H9 (cell line): Measurements from ENCODE around the gene PNMA8A. TPM values are rescaled to one million over a fixed set of nuclear protein-coding genes. Genes with fewer than 3 reads are reported as not detected.

Experiments
- DNase-seq: peaks from one replicate; pipeline ENCODE4 v3.0.0-alpha.2; 2017
- H2AFZ ChIP-seq: one replicate; pipeline ENCODE4 v1.6.1; 2013; ENCODE audit warnings: mild to moderate bottlenecking, low read length, control low read depth, moderate library complexity
- H2AK5ac ChIP-seq: 2 replicates; pipeline ENCODE4 v1.6.1; 2013; ENCODE audit warnings: low read length, control low read depth, mixed read lengths; ENCODE audit not compliant: insufficient read length
- H2BK120ac ChIP-seq: one replicate; pipeline ENCODE4 v1.6.1; 2013; ENCODE audit warnings: low read depth, mild to moderate bottlenecking, low read length, control low read depth, inconsistent platforms; ENCODE audit not compliant: poor library complexity, severe bottlenecking
- H2BK12ac ChIP-seq: 2 replicates; pipeline ENCODE4 v1.6.1; 2013; ENCODE audit warnings: low read length, control low read depth, mixed read lengths, low read depth; ENCODE audit not compliant: insufficient read length
- H2BK15ac ChIP-seq: 2 replicates; pipeline ENCODE4 v1.6.1; 2013; ENCODE audit warnings: low read depth, low read length, control low read depth
- H2BK20ac ChIP-seq: one replicate; pipeline ENCODE4 v1.6.1; 2013; ENCODE audit warnings: low read depth, mild to moderate bottlenecking, low read length, control low read depth, inconsistent platforms; ENCODE audit not compliant: poor library complexity, severe bottlenecking
- H2BK5ac ChIP-seq: 2 replicates; pipeline ENCODE4 v1.6.1; 2013; ENCODE audit warnings: low read length, control low read depth, mixed read lengths; ENCODE audit not compliant: insufficient read length
- H3K14ac ChIP-seq: 2 replicates; pipeline ENCODE4 v1.6.1; 2013; ENCODE audit warnings: low read length, control low read depth; ENCODE audit not compliant: insufficient read depth
- H3K18ac ChIP-seq: 2 replicates; pipeline ENCODE4 v1.6.1; 2013; ENCODE audit warnings: low read depth, mild to moderate bottlenecking, mixed read lengths, low read length, control low read depth; ENCODE audit not compliant: insufficient read length
- H3K23ac ChIP-seq: 2 replicates; pipeline ENCODE4 v1.6.1; 2013; ENCODE audit warnings: low read length, control low read depth, mixed read lengths, low read depth; ENCODE audit not compliant: insufficient read length
- H3K23me2 ChIP-seq: 2 replicates; pipeline ENCODE4 v1.6.1; 2013; ENCODE audit warnings: low read depth, mild to moderate bottlenecking, mixed read lengths, low read length, control low read depth; ENCODE audit not compliant: insufficient read length, poor library complexity, severe bottlenecking
- H3K27ac ChIP-seq: 2 replicates; pipeline ENCODE4 v1.5.1; 2013; ENCODE audit warnings: low read length, control low read depth, mixed read lengths, low read depth; ENCODE audit not compliant: insufficient read length
- H3K27me3 ChIP-seq: 2 replicates; pipeline ENCODE4 v1.6.1; 2013; ENCODE audit warnings: low read length, control low read depth, inconsistent platforms; ENCODE audit not compliant: insufficient read depth
- H3K4ac ChIP-seq: 2 replicates; pipeline ENCODE4 v1.6.1; 2013; ENCODE audit warnings: low read depth, mild to moderate bottlenecking, control low read depth, inconsistent platforms, low read length, moderate library complexity
- H3K4me1 ChIP-seq: 2 replicates; pipeline ENCODE4 v1.6.1; 2013; ENCODE audit warnings: low read length, control low read depth, inconsistent platforms; ENCODE audit not compliant: insufficient read depth
- H3K4me2 ChIP-seq: 2 replicates; pipeline ENCODE4 v1.6.1; 2013; ENCODE audit warnings: low read length, control low read depth, mixed read lengths; ENCODE audit not compliant: insufficient read length, insufficient read depth
- H3K56ac ChIP-seq: 2 replicates; pipeline ENCODE4 v1.6.1; 2013; ENCODE audit warnings: low read depth, mild to moderate bottlenecking, mixed read lengths, low read length, control low read depth; ENCODE audit not compliant: insufficient read length
- H3K79me1 ChIP-seq: 2 replicates; pipeline ENCODE4 v1.6.1; 2013; ENCODE audit warnings: low read depth, mild to moderate bottlenecking, moderate library complexity, low read length, control low read depth, inconsistent platforms; ENCODE audit not compliant: insufficient read depth, poor library complexity, severe bottlenecking
- H3K79me2 ChIP-seq: 2 replicates; pipeline ENCODE4 v1.6.1; 2013; ENCODE audit warnings: low read length, control low read depth, inconsistent platforms; ENCODE audit not compliant: insufficient read depth
- H3K9ac ChIP-seq: 2 replicates; pipeline ENCODE4 v1.6.1; 2013; ENCODE audit warnings: low read length, control low read depth, mixed read lengths; ENCODE audit not compliant: insufficient read length; ENCODE audit errors: extremely low read depth
- H3K9me3 ChIP-seq: one replicate; pipeline ENCODE4 v1.6.1; 2013; ENCODE audit warnings: low read depth, low read length, inconsistent platforms; ENCODE audit not compliant: control insufficient read depth
- H3T11ph ChIP-seq: one replicate; pipeline ENCODE4 v1.6.1; 2013; ENCODE audit warnings: mild to moderate bottlenecking, low read length, control low read depth, inconsistent platforms
- H4K20me1 ChIP-seq: one replicate; pipeline ENCODE4 v1.6.1; 2013; ENCODE audit not compliant: control insufficient read depth, insufficient read length, insufficient read depth
- H4K5ac ChIP-seq: 2 replicates; pipeline ENCODE4 v1.6.1; 2013; ENCODE audit warnings: low read depth, mild to moderate bottlenecking, mixed read lengths, low read length, control low read depth; ENCODE audit not compliant: insufficient read length
- H4K8ac ChIP-seq: replicated peaks from 2 replicates; pipeline ENCODE4 v1.6.1; 2013; ENCODE audit warnings: low read length, control low read depth, mixed read lengths, low read depth; ENCODE audit not compliant: insufficient read length
- H4K91ac ChIP-seq: 2 replicates; pipeline ENCODE4 v1.6.1; 2013; ENCODE audit warnings: low read depth, mild to moderate bottlenecking, moderate library complexity, mixed read lengths, low read length, control low read depth; ENCODE audit not compliant: insufficient read length
- H3K27ac Mint-ChIP-seq, 3 experiments: 2 replicates in 2 of 3; 3 replicates in 1 of 3; pipeline ENCODE4 v1.8.0; 2020 to 2021; ENCODE audit warnings: mixed read lengths in 3 of 3, mild to moderate bottlenecking in 1 of 3, moderate library complexity in 1 of 3
- H3K27me3 Mint-ChIP-seq: 2 replicates; pipeline ENCODE4 v1.8.0; 2021; ENCODE audit warnings: low read depth, mild to moderate bottlenecking, moderate library complexity, mixed read lengths
- H3K36me3 Mint-ChIP-seq, 3 experiments: 2 replicates in 2 of 3; 3 replicates in 1 of 3; pipeline ENCODE4 v1.8.0; 2020 to 2021; ENCODE audit warnings: low read depth in 3 of 3, mixed read lengths in 3 of 3; ENCODE audit not compliant: insufficient read depth in 1 of 3
- H3K4me1 Mint-ChIP-seq, 2 experiments: 2 replicates each; pipeline ENCODE4 v1.8.0; 2020; ENCODE audit warnings: mixed read lengths in 2 of 2
- H3K4me3 Mint-ChIP-seq, 2 experiments: 2 replicates in 1 of 2; 3 replicates in 1 of 2; pipeline ENCODE4 v1.8.0; 2020 to 2021; ENCODE audit warnings: mild to moderate bottlenecking in 2 of 2, mixed read lengths in 2 of 2, moderate library complexity in 1 of 2
- H3K9me3 Mint-ChIP-seq, 2 experiments: 2 replicates in 1 of 2; 3 replicates in 1 of 2; pipeline ENCODE4 v1.8.0; 2020; ENCODE audit warnings: mild to moderate bottlenecking in 2 of 2, mixed read lengths in 2 of 2, moderate library complexity in 1 of 2
- WGBS: extraction: QIAGEN DNeasy Blood & Tissue Kit; methylation state at CpG from one replicate; pipeline ENCODE4 v1.1.7; 2013; ENCODE audit warnings: missing lambda C conversion rate, low lambda C conversion rate, mixed read lengths; ENCODE audit not compliant: insufficient read length; ENCODE audit errors: extremely low coverage; 5-methylcytosine and 5-hydroxymethylcytosine counted together
- total RNA-seq: library from RNA; stranded (reverse); gene quantifications from 2 replicates; pipeline ENCODE4 v1.2.1, GENCODE V29; 2021
- TF ChIP-seq, protein P1 (sequence below): fragments of 200-600 bp; sonication (generic); conservative IDR thresholded peaks from 3 replicates; pipeline ENCODE4 v1.8.0; 2021; ENCODE audit warnings: antibody characterized with exemption, mild to moderate bottlenecking

PNMA8A gene
- total RNA-seq, 1 experiment from 2014 or later = 22.6 TPM

DNA sequence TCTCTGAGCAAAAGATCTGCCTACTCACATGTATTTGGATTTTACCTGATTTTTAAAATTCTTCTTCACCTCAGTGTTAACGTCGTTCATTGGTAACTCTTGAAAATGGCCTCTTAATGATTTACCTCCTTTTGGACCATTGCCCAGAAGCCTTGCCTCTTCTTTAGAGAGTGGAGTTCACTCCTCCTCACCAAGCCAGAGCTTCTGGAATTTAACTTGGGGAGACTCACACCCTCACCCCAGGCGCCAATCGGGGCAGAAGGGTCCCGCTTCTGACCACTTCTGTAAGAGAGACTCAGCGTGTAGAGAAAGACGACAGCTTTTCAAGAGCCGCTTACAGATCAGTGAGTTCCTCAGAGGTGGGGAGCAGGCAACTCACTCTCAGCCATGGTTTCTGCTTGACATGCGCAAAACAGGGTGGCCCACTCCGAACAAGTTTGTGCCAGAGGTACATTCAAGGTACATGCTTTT lies 45.3 kb downstream of the PNMA8A start:
- Mint-ChIP-seq H3K4me1 (peaks cover 26 to 34% of the 10 kb centered on the region in 2 experiments), H3K27me3 (peaks cover 38% of the 10 kb centered on the region), H3K36me3 (no peaks in the 10 kb centered on the region), H3K4me3 (peak overlapping the region; percentile 71 to 82), H3K9me3 (no peaks in the 10 kb centered on the region; a peak in 1 of 5 replicates), H3K27ac (no peak overlapping the region; a peak in 1 of 7 replicates)
- no peaks in the 10 kb centered on the region for H3K4me1 ChIP-seq
- TF ChIP-seq, protein P1, sequence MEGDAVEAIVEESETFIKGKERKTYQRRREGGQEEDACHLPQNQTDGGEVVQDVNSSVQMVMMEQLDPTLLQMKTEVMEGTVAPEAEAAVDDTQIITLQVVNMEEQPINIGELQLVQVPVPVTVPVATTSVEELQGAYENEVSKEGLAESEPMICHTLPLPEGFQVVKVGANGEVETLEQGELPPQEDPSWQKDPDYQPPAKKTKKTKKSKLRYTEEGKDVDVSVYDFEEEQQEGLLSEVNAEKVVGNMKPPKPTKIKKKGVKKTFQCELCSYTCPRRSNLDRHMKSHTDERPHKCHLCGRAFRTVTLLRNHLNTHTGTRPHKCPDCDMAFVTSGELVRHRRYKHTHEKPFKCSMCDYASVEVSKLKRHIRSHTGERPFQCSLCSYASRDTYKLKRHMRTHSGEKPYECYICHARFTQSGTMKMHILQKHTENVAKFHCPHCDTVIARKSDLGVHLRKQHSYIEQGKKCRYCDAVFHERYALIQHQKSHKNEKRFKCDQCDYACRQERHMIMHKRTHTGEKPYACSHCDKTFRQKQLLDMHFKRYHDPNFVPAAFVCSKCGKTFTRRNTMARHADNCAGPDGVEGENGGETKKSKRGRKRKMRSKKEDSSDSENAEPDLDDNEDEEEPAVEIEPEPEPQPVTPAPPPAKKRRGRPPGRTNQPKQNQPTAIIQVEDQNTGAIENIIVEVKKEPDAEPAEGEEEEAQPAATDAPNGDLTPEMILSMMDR = no peak
- no peak overlapping the region for H3K14ac ChIP-seq
- H3K9ac ChIP-seq = no peak overlapping the region
- H3K9me3 ChIP-seq = no peaks in the 10 kb centered on the region
- no peaks in the 10 kb centered on the region for H3K79me1 ChIP-seq
- H3K27me3 ChIP-seq = no peaks in the 10 kb centered on the region; the same call in none of the 2 replicates
- no peak overlapping the region for H2BK12ac ChIP-seq
- H4K5ac ChIP-seq = no peak overlapping the region
- no CpG with 5 or more reads among the region's 10 CpGs for WGBS
- H2BK120ac ChIP-seq = no peak overlapping the region
- H3K79me2 ChIP-seq = no peaks in the 10 kb centered on the region
- H3K4ac ChIP-seq = no peak overlapping the region
- H4K8ac ChIP-seq = no peak overlapping the region
- H2BK20ac ChIP-seq = no peak overlapping the region
- no peak overlapping the region for H3K23ac ChIP-seq
- no peak for DNase-seq
- no peaks in the 10 kb centered on the region for H4K20me1 ChIP-seq
- H2BK15ac ChIP-seq = no peak overlapping the region
- H3K27ac ChIP-seq = no peak overlapping the region
- no peak overlapping the region for H3T11ph ChIP-seq
- no peak overlapping the region for H2AK5ac ChIP-seq
- H3K18ac ChIP-seq = no peak overlapping the region
- no peak overlapping the region for H2AFZ ChIP-seq
- H3K23me2 ChIP-seq = peaks cover 14% of the 10 kb centered on the region
- peak overlapping the region; percentile 26 for H3K4me2 ChIP-seq
- no peak overlapping the region for H3K56ac ChIP-seq
- no peak overlapping the region for H2BK5ac ChIP-seq
- H4K91ac ChIP-seq = no peak overlapping the region
